ENCODE measurements around the gene TMED4. TPM values are rescaled to one million over a fixed set of nuclear protein-coding genes. Genes with fewer than 3 reads are reported as not detected.

The TMED4 gene
- total RNA-seq, result 10 to 100 TPM; 46.5 to 97.1 TPM
- polyA plus RNA-seq, result 10 to 100 TPM; 26.9 to 47.4 TPM

- peak; percentile 100 for DNase-seq (ENCODE audit: low spot score)
- H3K4me1 ChIP-seq (ENCODE audit: control insufficient read depth in 4 of 4, insufficient read depth in 4 of 4, low read length in 3 of 4), result peaks cover 4 to 16% (median 8%) of the 10 kb centered on the region in 4 donors
- peak within 1 kb of the TSS; percentile 76 to 96 for H3K9ac ChIP-seq (ENCODE audit: low read depth in 1 of 2, low read length in 2 of 2)
- H3K9me3 ChIP-seq (ENCODE audit: control insufficient read depth in 4 of 4, low read length in 3 of 4), result no peaks in the 10 kb centered on the region
- peaks cover 4 to 18% (median 15%) of the 10 kb centered on the region in 4 donors for H3K36me3 ChIP-seq (ENCODE audit: control insufficient read depth in 4 of 4, insufficient read depth in 3 of 4, low read depth in 1 of 4, low read length in 3 of 4)
- WGBS, result under 1% methylated on average over 71 of the region's 71 CpGs
- TF ChIP-seq, protein P1, sequence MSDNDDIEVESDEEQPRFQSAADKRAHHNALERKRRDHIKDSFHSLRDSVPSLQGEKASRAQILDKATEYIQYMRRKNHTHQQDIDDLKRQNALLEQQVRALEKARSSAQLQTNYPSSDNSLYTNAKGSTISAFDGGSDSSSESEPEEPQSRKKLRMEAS (IDR thresholded peaks at IDR 0.05), result peak; percentile 35
- TF ChIP-seq HNF4G (IDR thresholded peaks at IDR 0.05) (no peak), REST (IDR thresholded peaks at IDR 0.05) (peak; percentile 83), JUND (IDR thresholded peaks at IDR 0.05) (peak in 1 of 2 donors; percentile 28), SP1 (IDR thresholded peaks at IDR 0.05) (peak; percentile 68), YY1 (IDR thresholded peaks at IDR 0.05) (peak; percentile 87), FOXA2 (IDR thresholded peaks at IDR 0.05) (no peak), GABPA (IDR thresholded peaks at IDR 0.05 in 1 of 2, conservative IDR thresholded peaks at IDR 0.05 in 1 of 2) (peak in 1 of 2 donors; percentile 81), ATF3 (IDR thresholded peaks at IDR 0.05) (no peak), EGR1 (IDR thresholded peaks at IDR 0.05; ENCODE audit: low read depth in 2 of 2) (peak; percentile 83 to 96), HNF4A (conservative IDR thresholded peaks at IDR 0.05) (peak in 1 of 2 donors; percentile 52), RXRA (IDR thresholded peaks at IDR 0.05) (peak in 1 of 2 donors; percentile 47), TAF1 (conservative IDR thresholded peaks at IDR 0.05) (peak; percentile 93), ZBTB33 (IDR thresholded peaks at IDR 0.05) (peak; percentile 84), RAD21 (IDR thresholded peaks at IDR 0.05) (peak in 1 of 2 donors; percentile 29)
- H3K4me3 ChIP-seq (ENCODE audit: low read depth in 1 of 3, low read length in 3 of 3), result peak within 1 kb of the TSS; percentile 64 to 92 (median 66)
- H3K27me3 ChIP-seq (ENCODE audit: control insufficient read depth in 4 of 4, insufficient read depth in 4 of 4, low read length in 3 of 4), result no peaks in the 10 kb centered on the region
- peak within 1 kb of the TSS; percentile 84 to 98 for H3K27ac ChIP-seq (ENCODE audit: low read depth in 1 of 2, low read length in 2 of 2)
These were observed at the start of gene TMED4 for GRCh38 chr7:44581879-44582603. TMED4 (minus strand) TSS chr7:44582231; CDS start chr7:44582206, 25 bp downstream.

GRCh38 chr7:44631458-44632115, 49.6 kb upstream of the TMED4 start:
- H3K27me3 ChIP-seq (ENCODE audit: control insufficient read depth in 4 of 4, insufficient read depth in 4 of 4, low read length in 3 of 4), result no peaks in the 10 kb centered on the region
- no peaks in the 10 kb centered on the region for H3K9me3 ChIP-seq (ENCODE audit: control insufficient read depth in 4 of 4, low read length in 3 of 4)
- peaks cover 0 to 2% (median under 1%) of the 10 kb centered on the region in 4 donors for H3K36me3 ChIP-seq (ENCODE audit: control insufficient read depth in 4 of 4, insufficient read depth in 3 of 4, low read depth in 1 of 4, low read length in 3 of 4)
- WGBS, result 68% methylated on average over 6 of the region's 6 CpGs
- H3K4me3 ChIP-seq (ENCODE audit: low read depth in 1 of 3, low read length in 3 of 3), result no peak overlapping the region
- H3K4me1 ChIP-seq (ENCODE audit: control insufficient read depth in 4 of 4, insufficient read depth in 4 of 4, low read length in 3 of 4), result peaks cover 3 to 35% (median 20%) of the 10 kb centered on the region in 4 donors
- no peak for DNase-seq (ENCODE audit: low spot score)
- H3K9ac ChIP-seq (ENCODE audit: low read depth in 1 of 2, low read length in 2 of 2), result no peak overlapping the region
- H3K27ac ChIP-seq (ENCODE audit: low read depth in 1 of 2, low read length in 2 of 2), result peak overlapping the region in 1 of 2 donors; percentile 6
- no peak for TF ChIP-seq NR2F2 (IDR thresholded peaks at IDR 0.05)
- no peak for TF ChIP-seq FOXA2 (IDR thresholded peaks at IDR 0.05)
- TF ChIP-seq ZBTB33 (IDR thresholded peaks at IDR 0.05), result no peak
- TF ChIP-seq EGR1 (IDR thresholded peaks at IDR 0.05; ENCODE audit: low read depth in 2 of 2), result no peak
- no peak for TF ChIP-seq SP1 (IDR thresholded peaks at IDR 0.05)
- no peak for TF ChIP-seq REST (IDR thresholded peaks at IDR 0.05)
